H1 (cell line): Measurements from ENCODE around the gene AMPH.

Experiments
- CBX8 ChIP-seq: fragments of 300-800, 300-1000 bp; sonication (generic); IDR thresholded peaks from 2 replicates; pipeline ENCODE4 v1.7.1; 2016; ENCODE audit warnings: low read depth, low read length, borderline replicate concordance
- CTCF ChIP-seq, 3 experiments: IDR thresholded peaks; 1 replicate in 2 of 3; 2 replicates in 1 of 3; pipeline versions ENCODE4 v1.5.1 to v1.6.1; 2011; ENCODE audit warnings: low read length in 3 of 3, mild to moderate bottlenecking in 3 of 3, inconsistent platforms in 2 of 3, low read depth in 1 of 3, moderate library complexity in 1 of 3; ENCODE audit not compliant: insufficient read depth in 1 of 3; ENCODE audit errors: control extremely low read depth in 1 of 3
- EZH2 ChIP-seq: fragments of 200-600 bp; sonication (generic); IDR thresholded peaks from 2 replicates; pipeline ENCODE4 v1.7.1; 2012; ENCODE audit warnings: low read depth, mild to moderate bottlenecking, moderate library complexity, low read length, inconsistent platforms; ENCODE audit not compliant: severe bottlenecking
- JUN ChIP-seq: IDR thresholded peaks from 2 replicates; pipeline ENCODE4 v1.6.1; 2011; ENCODE audit warnings: low read depth, mild to moderate bottlenecking, improper control_type of control experiment, low read length
- JUND ChIP-seq: IDR thresholded peaks from 2 replicates; pipeline ENCODE4 v1.6.1; 2011; ENCODE audit warnings: mild to moderate bottlenecking, improper control_type of control experiment, low read length
- MAFK ChIP-seq: IDR thresholded peaks from 2 replicates; pipeline ENCODE4 v1.6.1; 2012; ENCODE audit warnings: low read depth, mild to moderate bottlenecking, improper control_type of control experiment, low read length
- POLR2A ChIP-seq, 2 experiments: IDR thresholded peaks; 1 replicate in 1 of 2; 2 replicates in 1 of 2; pipeline ENCODE4 v1.6.1; 2011; ENCODE audit warnings: low read depth in 2 of 2, low read length in 2 of 2, mild to moderate bottlenecking in 2 of 2; ENCODE audit errors: control extremely low read depth in 1 of 2
- POLR2AphosphoS5 ChIP-seq: IDR thresholded peaks from 2 replicates; pipeline ENCODE4 v1.6.1; 2011; ENCODE audit warnings: low read depth, low read length
- RFX5 ChIP-seq: IDR thresholded peaks from 2 replicates; pipeline ENCODE4 v1.6.1; 2011; ENCODE audit warnings: low read depth, low read length, improper control_type of control experiment, borderline replicate concordance
- TCF12 ChIP-seq: IDR thresholded peaks from 2 replicates; pipeline ENCODE4 v1.6.1; 2011; ENCODE audit warnings: low read depth, mild to moderate bottlenecking, low read length
- TEAD4 ChIP-seq: IDR thresholded peaks from 2 replicates; pipeline ENCODE4 v1.6.1; 2012; ENCODE audit warnings: low read depth, low read length, inconsistent platforms, mixed read lengths
- ZNF274 ChIP-seq: IDR thresholded peaks from 2 replicates; pipeline ENCODE4 v1.7.0; 2012; ENCODE audit warnings: low read length, borderline replicate concordance; ENCODE audit errors: extremely low read depth

- TF ChIP-seq EZH2: no peak
- no peak for TF ChIP-seq CBX8
- TF ChIP-seq ZNF274: no peak
- TF ChIP-seq POLR2AphosphoS5: no peak
- TF ChIP-seq JUN: no peak
- TF ChIP-seq JUND: no peak
- no peak for TF ChIP-seq CTCF (IDR thresholded peaks at IDR 0.05; ENCODE audit: control extremely low read depth in 1 of 3, insufficient read depth in 1 of 3, low read depth in 1 of 3, low read length in 3 of 3)
- no peak for TF ChIP-seq MAFK
- TF ChIP-seq TEAD4: no peak
- no peak for TF ChIP-seq POLR2A (IDR thresholded peaks at IDR 0.05; ENCODE audit: control extremely low read depth in 1 of 2, low read depth in 2 of 2, low read length in 2 of 2)
- no peak for TF ChIP-seq RFX5
- TF ChIP-seq TCF12: no peak
Measured at GRCh38 chr7:38585572-38586354, 45.4 kb downstream of the AMPH start.
